Measurements from ENCODE around the gene RAD50.

RAD50 gene

DNA sequence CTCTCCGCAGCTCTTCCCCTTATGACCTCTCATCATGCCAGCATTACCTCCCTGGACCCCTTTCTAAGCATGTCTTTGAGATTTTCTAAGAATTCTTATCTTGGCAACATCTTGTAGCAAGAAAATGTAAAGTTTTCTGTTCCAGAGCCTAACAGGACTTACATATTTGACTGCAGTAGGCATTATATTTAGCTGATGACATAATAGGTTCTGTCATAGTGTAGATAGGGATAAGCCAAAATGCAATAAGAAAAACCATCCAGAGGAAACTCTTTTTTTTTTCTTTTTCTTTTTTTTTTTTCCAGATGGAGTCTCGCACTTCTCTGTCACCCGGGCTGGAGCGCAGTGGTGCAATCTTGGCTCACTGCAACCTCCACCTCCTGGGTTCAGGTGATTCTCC is 80.5 kb downstream of the RAD50 start:
- DNase-seq = no peak

DNA sequence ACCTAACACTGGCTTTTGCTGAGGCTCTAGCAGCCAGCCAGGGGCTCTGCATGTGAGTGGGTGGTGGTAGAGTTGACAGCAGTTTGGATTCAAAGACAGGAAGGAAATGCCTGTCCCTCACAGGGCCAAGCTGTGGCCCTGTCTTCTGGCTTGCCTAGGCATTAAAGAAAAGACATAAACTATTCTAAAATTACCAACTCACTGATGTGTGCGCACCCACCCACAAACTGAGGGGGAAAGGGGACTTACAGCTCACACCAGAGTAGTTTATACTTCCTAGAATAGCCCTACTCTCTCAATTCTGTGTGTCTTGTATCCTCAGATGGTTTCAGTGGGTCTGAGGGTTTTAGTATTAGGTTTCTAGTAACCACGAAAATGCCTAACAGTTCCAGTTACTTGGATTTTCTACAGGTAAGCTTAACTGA is 82.9 kb downstream of the RAD50 start:
- no peak for DNase-seq

DNA sequence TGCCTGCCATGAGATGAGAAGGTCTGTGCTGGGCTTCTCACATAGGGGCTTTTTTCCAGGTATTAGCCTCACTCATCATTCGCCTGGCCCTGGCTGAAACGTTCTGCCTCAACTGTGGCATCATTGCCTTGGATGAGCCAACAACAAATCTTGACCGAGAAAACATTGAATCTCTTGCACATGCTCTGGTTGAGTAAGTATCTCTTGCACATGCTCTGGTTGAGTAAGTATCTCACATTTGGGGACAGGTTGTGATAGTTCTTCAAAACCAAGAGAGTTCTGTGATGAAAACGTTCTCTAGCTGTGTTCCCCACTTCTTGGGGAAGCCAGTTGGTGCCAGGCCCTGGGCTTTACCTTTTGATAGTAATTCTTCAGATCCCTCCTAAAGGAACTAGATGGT is 83.8 kb downstream of the RAD50 start:
- DNase-seq = no peak

DNA sequence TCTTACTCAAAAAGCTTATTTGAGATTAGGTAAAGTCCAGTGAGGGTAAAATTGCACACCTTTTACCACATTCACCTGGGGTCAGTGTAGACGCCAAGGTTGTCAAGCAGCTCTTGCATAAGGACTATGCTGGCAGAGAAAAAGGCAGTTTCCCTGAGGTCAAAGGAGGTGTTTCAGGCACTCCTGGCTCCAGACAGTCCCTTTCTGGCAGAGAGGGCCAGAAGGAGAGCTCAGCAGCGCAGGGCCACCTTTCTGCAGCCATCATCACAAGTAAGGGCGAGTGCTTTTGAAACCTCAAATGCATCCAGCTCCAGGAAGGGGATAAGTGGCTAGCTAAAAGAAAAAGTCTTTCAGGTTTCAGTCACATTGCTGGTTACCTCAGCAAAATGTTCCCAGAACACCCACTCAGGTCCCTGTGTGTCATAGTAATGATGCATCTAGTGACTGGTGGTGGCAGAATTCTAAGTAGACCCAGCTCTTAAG is 84.5 kb downstream of the RAD50 start:
- no peak for DNase-seq

DNA sequence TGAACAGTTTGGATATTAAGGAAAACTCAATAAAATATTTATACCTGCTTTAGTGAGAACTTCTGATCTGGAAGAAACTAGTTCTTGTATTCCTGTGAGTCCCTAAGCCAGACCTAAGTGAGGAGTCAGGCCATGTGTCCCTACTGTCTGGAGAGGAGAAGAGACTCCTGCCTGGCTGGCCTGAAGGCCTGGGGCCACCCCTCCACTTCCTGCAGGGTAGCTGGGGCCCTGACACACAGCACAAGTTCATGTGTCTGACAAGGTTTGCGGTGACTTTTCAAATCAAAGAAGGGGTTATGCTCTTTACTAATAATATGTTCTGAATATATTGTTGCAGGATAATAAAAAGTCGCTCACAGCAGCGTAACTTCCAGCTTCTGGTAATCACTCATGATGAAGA is 85.1 kb downstream of the RAD50 start:
- DNase-seq = no peak

DNA sequence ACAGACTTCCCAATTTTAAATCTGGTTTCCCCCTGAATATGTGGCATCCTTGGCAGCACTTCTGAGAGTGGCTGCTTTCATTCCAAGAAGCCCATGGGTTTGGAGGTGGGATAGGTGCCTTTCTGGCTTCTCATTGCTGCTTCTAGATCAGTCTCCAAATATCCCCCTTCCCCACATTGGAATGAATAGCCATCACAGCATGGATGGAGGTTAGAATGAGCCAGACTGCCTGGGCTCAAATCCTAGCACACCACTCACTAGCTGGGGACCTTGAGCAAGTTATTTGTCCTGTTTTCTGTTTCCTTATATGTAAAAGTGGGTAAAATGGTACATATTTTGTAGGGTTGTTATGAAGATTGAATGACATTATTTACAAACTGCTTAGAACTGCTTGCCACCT is 87.4 kb downstream of the RAD50 start:
- no peak for DNase-seq

DNA sequence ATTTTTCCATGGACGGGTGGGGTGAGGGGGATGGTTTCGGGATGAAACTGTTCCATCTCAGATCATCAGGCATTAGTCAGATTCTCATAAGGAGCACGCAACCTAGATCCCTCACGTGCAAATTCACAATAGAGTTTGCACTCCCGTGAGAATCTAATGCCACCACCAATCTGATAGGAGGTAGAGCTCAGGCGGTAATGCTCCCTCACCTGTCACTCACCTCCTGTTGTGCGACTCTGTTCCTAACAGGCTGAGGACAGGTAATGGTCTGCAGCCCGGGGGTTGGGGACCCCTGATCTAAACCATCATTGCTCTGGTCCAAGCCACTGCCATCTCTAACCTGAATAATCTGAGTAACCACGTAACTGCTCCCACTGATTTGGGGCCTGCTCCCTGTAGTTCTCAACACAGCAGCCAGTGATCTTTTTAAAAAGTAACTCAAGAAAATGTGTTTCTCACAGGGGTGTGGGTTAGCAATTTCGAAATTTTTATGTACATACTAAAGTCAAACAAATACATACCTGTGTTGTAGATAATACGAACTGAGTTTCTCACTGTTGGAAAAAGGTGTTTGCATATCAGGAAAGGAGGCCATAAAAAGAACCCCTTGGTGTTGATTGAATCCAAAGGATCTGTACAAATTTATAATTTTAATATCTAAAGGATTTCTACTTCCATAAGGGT is 89.9 kb downstream of the RAD50 start:
- DNase-seq = no peak

DNA sequence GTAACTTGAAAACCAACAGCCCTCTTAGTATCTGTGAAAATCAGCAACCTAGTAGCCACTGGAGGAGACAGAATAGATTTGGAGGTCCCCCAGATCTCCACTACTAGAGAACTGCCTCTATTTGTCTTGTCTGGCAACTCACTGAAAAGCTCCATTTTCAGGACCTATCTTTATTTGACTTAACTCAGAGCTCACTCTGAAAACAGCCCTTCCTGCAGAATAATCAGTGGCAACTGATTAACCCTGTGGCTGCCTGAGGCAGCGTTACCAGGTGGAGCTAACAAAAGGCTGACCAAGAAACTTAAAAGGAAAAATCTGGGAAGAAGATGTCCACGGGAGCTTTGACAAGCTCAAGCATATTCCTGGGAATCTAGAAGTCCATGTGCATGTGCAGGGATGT is 90.7 kb downstream of the RAD50 start:
- no peak for DNase-seq

DNA sequence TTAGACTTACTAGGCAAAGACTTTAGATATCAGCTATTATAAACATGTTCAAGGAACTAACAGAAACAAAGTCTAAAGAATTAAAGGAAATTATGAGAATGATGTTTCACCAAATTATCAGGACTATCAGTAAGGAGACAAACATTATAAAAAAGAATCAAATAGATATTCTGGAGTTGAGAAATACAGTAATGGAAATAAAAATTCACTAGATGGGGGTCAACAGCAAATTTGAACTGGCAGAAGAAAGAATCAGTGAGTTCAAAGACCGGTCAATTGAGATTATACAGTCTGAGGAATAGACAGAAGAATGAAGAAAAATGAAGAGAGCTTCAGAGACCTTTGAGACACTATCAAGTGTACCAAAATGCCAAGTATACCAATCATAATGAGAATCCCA is 91.6 kb downstream of the RAD50 start:
- no peak for DNase-seq

DNA sequence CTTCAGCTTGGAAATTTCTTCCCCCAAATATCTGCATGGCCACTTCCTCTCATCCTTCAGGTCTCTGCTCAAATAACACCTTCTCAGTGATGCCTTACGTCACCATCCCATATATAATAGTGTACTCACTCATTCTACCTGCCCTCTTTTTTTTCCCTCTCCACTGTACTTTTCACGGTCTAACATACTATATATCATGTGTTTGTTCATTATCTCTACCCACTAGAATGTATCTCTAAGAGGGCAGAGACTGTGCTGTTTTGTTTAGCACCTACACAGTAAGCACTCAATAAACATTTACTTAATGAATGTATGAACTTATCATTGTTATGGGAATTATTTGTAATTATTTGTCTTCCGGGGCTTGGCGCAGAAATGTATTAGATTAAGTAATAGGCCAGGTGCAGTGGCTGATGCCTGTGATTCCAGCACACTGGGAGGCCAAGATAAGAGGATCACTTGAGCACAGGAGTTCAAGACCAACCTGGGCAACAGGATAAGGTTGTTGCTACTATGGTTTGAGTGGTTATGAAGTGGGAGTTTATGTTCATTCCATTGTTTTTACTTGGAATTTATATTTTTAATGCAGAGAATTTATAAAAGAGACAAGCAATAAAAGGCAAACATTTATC is 95.2 kb downstream of the RAD50 start:
- DNase-seq = no peak

DNA sequence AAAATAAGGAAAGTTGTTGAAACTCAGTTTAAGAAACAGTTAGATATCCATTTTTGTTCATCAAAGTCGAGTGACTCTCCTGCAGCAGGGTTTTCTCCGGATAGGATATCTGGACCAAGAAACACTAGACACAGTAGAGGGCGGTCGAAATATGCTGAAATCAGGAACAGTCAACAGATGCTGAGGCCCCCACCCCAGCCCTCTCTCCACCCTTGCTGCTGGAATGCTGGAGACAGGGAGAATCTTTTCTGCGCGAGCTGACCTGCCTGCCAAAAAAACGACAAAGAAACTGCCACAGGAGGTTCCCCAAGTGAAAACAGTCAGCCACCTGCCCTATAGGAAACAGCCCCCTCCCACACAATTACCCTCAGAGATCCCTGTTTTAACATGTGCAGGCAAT is 96.9 kb downstream of the RAD50 start:
- DNase-seq = no peak

DNA sequence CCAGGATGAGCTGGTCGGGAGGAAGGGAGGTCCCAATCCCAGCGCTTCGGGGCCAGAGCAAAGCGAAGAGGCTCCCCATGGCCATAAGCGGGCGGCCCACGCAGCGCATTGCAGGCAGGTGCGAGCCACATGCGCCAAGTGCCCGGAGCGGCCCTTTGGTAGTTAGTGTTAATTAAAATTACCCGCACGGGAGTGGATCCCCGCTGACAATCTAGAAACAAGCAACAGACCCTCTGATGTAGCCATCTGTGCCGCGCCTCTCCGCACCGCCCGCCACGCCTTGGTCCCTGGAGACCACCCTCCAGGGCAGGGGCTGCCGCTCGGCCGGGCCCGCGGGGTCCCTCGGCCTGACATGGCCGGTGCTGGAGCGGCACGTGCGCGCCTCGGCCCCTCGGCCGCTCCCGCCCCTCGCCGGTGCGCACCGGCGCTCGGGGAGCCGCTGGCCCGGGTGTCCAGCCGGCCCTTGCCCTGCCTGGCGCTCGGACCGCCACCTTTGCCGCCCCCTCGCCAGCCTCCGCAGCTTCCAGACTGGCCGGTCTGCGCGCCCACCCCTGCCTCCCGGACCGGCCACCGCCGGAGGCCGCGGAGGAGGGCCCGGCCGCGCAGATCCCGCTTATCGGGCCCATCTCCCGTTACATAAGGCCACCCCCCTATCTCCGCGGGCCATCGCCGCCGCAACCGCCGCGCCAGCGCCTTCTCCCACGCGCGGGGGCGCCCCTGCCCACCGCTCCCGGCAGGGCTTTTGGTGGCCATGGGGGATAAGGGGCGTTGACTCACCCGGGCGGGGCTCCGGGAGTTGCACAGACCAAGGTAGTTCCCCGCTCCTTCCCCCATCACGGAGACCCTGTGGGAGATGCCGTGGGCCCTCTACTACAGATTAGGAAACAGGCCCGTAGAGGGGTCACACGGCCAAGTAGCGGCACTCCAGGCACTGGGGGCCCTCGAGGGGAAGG is 99.3 kb downstream of the RAD50 start:
- peak; percentile 25 for DNase-seq

DNA sequence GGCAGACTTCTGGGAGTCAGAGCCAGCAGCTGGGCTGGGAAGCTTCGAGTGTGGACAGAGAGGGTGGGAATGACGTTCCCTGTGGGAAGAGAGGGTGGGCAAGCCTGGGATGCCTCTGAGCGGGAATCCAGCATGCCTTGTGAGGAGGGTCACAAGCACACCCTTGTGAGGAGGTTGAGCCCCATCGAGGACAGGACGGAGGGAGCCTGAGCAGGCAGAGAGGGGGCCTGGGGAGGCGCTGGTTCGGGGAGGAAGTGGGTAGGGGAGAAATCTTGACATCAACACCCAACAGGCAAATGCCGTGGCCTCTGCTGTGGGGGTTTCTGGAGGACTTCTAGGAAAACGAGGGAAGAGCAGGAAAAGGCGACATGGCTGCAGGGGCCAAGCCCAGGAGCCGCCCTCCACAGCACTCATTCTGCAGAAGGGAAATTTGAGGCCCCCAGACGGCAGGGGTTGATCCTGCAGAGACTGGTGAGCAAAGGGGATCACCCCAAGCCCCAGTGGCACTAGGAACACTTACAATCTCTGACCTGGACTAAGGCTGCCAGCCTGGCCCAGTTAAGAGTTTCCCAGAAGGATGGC is 100.1 kb downstream of the RAD50 start:
- DNase-seq = no peak

DNA sequence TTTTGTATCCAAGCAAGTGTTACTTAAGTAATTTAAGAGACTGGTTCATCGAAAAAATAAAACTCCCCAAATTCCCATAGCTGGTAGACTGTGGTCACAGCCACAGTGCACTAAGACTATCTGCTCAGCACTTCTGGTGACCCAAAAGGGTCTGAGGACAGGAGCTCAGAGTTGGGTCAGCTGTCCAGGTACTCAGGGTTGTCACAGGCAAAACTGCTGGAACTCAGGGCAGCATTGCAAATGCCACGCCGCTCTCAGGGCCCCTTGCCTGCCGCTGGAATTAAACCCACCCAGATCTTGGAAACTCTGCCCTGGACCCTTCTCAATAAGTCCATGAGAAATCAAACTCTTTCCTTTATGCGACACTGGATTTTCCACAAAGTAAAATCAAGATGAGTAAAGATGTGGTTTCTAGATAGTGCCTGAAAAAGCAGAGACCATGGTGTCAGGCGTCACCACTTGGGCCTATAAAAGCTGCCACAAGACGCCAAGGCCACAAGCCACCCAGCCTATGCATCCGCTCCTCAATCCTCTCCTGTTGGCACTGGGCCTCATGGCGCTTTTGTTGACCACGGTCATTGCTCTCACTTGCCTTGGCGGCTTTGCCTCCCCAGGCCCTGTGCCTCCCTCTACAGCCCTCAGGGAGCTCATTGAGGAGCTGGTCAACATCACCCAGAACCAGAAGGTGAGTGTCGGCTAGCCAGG is 101.1 kb downstream of the RAD50 start, which contains the start of gene IL13:
TSS of gene IL13 (plus strand) at position 498 of the 705 bp plus-strand sequence. CDS start at position 512, 14 bp downstream.
- no peak for DNase-seq

DNA sequence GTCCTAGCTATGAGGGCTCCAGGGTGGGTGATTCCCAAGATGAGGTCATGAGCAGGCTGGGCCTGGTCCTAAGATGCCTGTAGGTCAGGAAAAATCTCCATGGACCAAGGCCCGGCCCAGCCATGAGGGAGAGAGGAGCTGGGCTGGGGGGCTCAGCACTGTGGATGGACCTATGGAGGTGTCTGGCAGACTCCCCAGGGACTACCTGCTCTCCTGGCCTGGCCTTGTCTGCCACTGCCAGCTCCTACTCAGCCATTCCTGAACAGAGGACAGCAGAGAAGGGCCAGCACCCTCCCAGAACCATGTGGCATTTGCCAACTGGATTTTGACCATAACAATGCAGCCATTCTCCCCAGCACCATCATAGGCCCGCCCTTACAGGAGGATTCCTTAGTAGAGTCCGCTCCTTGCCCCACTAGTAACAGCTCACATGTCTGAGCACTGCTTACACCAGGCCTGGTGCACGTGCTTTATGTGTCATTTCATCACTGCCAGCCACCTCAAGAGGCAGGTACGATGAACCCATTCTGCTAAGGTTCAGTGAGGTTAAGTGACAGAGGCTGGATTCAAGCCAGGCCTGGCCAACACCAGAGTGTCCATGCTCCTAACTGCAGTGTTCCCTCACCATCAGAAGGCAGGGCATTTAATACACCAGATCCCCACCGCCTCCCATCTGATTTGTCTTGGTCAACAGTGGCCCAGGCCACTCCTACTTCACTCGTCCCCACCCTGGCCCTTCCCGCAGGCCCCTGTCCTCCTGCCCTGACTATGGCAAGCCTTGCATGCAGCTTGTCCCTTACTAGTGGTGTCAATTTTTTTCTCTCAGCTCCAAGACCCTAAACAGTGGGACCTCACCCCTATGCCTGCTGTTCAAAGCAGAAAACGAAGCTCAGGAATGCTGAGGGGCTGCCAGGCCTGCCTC is 101.9 kb downstream of the RAD50 start:
- DNase-seq = no peak

DNA sequence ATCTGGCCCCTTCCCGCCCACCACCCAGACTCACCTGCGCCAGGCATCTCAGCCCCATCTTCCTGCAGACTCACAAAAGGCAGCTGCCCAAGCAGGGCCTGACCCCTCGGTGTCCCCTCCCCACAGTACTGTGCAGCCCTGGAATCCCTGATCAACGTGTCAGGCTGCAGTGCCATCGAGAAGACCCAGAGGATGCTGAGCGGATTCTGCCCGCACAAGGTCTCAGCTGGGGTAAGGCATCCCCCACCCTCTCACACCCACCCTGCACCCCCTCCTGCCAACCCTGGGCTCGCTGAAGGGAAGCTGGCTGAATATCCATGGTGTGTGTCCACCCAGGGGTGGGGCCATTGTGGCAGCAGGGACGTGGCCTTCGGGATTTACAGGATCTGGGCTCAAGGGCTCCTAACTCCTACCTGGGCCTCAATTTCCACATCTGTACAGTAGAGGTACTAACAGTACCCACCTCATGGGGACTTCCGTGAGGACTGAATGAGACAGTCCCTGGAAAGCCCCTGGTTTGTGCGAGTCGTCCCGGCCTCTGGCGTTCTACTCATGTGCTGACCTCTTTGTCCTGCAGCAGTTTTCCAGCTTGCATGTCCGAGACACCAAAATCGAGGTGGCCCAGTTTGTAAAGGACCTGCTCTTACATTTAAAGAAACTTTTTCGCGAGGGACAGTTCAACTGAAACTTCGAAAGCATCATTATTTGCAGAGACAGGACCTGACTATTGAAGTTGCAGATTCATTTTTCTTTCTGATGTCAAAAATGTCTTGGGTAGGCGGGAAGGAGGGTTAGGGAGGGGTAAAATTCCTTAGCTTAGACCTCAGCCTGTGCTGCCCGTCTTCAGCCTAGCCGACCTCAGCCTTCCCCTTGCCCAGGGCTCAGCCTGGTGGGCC is 103.1 kb downstream of the RAD50 start:
- no peak for DNase-seq

DNA sequence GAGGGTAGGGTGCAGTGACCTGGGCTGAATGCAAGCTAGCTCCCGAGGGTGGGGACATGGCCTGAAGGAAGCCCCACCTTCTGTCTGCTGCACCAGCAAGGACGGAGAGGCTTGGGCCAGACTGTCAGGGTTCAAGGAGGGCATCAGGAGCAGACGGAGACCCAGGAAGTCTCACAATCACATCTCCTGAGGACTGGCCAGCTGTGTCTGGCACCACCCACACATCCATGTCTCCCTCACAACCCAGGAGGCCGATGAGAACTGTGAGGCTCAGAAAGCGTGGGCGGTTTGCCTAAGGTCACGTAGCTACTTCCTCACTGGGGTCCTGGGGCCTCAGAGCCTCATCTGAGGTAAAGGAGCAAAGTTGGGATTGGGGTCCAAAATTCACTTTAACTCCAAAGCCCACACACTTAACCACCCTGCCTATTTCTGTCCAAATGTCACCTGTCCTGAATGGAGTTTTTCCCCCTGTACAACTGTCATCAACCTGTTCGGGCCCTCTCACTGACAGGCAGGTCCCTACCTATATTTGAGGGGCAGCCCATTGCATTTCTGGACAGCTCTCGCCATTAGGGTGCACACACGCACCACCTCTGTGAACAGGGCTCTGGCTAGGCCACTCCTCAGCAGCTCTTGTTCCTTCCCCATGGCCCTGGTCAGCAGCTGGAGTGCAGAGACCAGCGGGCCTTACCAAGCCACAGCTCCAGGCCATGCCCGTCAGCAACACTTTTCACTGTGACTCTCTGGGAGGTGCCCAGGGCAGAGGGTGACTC is 104.6 kb downstream of the RAD50 start:
- DNase-seq = no peak

DNA sequence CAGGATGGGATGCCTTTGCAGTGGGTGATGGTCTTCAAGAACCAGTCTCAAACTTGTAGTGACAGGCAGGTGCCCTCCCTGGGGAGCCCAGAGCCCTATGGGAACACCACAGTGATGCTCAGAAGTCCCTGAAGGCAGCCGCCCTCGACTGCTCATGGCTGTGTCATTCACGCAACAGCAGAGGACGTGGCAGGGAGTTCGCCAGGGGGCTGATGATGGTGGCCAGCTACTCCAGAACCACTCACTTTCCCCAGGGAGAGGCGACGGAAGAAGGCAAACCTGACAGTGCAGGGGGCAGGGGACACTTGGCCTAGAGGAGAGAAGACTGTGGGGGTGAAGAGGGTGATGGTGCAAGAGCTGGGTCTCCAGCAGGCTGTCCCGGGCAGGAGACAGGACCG is 105.2 kb downstream of the RAD50 start:
- no peak for DNase-seq
